B cell (primary cell): ENCODE measurements around the gene LRP11. TPM values are rescaled to one million over a fixed set of nuclear protein-coding genes. Genes with fewer than 3 reads are reported as not detected.

Experiments used
- ATAC-seq: fragments of 200-7000 bp; cut with Tn5 transposase; one replicate; pipeline ENCODE4 v1.10.0; 2021; ENCODE audit warnings: low read depth, mild to moderate bottlenecking, moderate number of reproducible peaks, moderate library complexity
- CTCF ChIA-PET: fragments of 350-600 bp; sonication (Branson Sonifier 250); formaldehyde crosslinking; loops from one replicate; lab custom pipeline; 2021; ENCODE audit warnings: antibody characterized with exemption, inconsistent platforms; lab: Charles Lee
- POLR2A ChIA-PET: fragments of 350-600 bp; sonication (Branson Sonifier 250); formaldehyde crosslinking; loops from one replicate; lab custom pipeline; 2021; ENCODE audit warnings: antibody characterized with exemption; lab: Charles Lee
- DNase-seq: peaks from one replicate; pipeline ENCODE4 v3.0.0; 2013
- H2AFZ ChIP-seq: 2 replicates; pipeline ENCODE4 v1.6.1; 2012; ENCODE audit warnings: mild to moderate bottlenecking, low read depth, low read length; ENCODE audit not compliant: insufficient read depth, poor library complexity, severe bottlenecking
- H3K27ac ChIP-seq, 2 donors: 1 replicate in 1 of 2; 2 replicates in 1 of 2; pipeline ENCODE4 v1.5.1; 2012 to 2013; ENCODE audit warnings: low read length in 2 of 2, mild to moderate bottlenecking in 2 of 2, moderate library complexity in 1 of 2
- H3K27me3 ChIP-seq, 4 experiments: fragments of 200-600 bp in 1 of 4; sonication (generic) in 1 of 4; replicated peaks in 1 of 4; 1 replicate in 2 of 4; 2 replicates in 2 of 4; pipeline versions ENCODE4 v1.6.1 to v1.7.0; 2013 to 2016; ENCODE audit warnings: low read length in 3 of 4, mild to moderate bottlenecking in 2 of 4, mixed read lengths in 1 of 4, moderate library complexity in 1 of 4; ENCODE audit not compliant: insufficient read depth in 4 of 4, control insufficient read depth in 3 of 4; ENCODE audit errors: control extremely low read depth in 1 of 4
- H3K36me3 ChIP-seq, 2 experiments: replicated peaks in 1 of 2; 1 replicate in 1 of 2; 2 replicates in 1 of 2; pipeline versions ENCODE4 v1.6.1 to v1.7.1; 2013; ENCODE audit warnings: low read length in 1 of 2; ENCODE audit not compliant: insufficient read depth in 2 of 2, control insufficient read depth in 1 of 2; ENCODE audit errors: control extremely low read depth in 1 of 2, extremely low read depth in 1 of 2
- H3K4me1 ChIP-seq, 2 donors: fragments of 200-600 bp in 1 of 2; sonication (generic) in 1 of 2; 1 replicate in 1 of 2; 2 replicates in 1 of 2; pipeline versions ENCODE4 v1.5.1 to v1.6.1; 2013 to 2017; ENCODE audit warnings: low read length in 2 of 2; ENCODE audit not compliant: control insufficient read depth in 2 of 2, insufficient read depth in 2 of 2
- H3K4me2 ChIP-seq: replicated peaks from 2 replicates; pipeline ENCODE3; 2012; ENCODE audit warnings: mild to moderate bottlenecking, low read depth, low read length; ENCODE audit not compliant: poor library complexity, severe bottlenecking
- H3K4me3 ChIP-seq, 5 experiments: fragments of 200-600 bp in 1 of 5; sonication (generic) in 1 of 5; 1 replicate in 3 of 5; 2 replicates in 2 of 5; pipeline versions ENCODE4 v1.5.1 to v1.7.0; 2011 to 2016; ENCODE audit warnings: low read length in 4 of 5, mild to moderate bottlenecking in 4 of 5, low read depth in 2 of 5, control low read depth in 1 of 5, moderate library complexity in 1 of 5; ENCODE audit not compliant: insufficient read depth in 1 of 5; ENCODE audit errors: control extremely low read depth in 1 of 5, extremely low read depth in 1 of 5
- H3K79me2 ChIP-seq: fragments of 200-600 bp; sonication (generic); one replicate; pipeline ENCODE4 v1.6.0; 2016; ENCODE audit warnings: low read length; ENCODE audit not compliant: control insufficient read depth, insufficient read depth
- H3K9ac ChIP-seq: fragments of 200-600 bp; sonication (generic); 2 replicates; pipeline ENCODE4 v1.6.1; 2017; ENCODE audit warnings: mild to moderate bottlenecking, low read length, moderate library complexity
- H3K9me3 ChIP-seq, 3 donors: one replicate each; pipeline versions ENCODE4 v1.6.1 to v1.7.1; 2013; ENCODE audit warnings: low read length in 2 of 3; ENCODE audit not compliant: control insufficient read depth in 2 of 3, insufficient read depth in 1 of 3; ENCODE audit errors: control extremely low read depth in 1 of 3
- H4K20me1 ChIP-seq: 2 replicates; pipeline ENCODE4 v1.6.0; 2012; ENCODE audit warnings: mild to moderate bottlenecking, low read length; ENCODE audit not compliant: insufficient read depth, control insufficient read depth, poor library complexity, severe bottlenecking
- H3K27ac Mint-ChIP-seq: one replicate; pipeline ENCODE4 v1.8.0; 2021; ENCODE audit warnings: mixed read lengths
- H3K27me3 Mint-ChIP-seq: one replicate; pipeline ENCODE4 v1.8.0; 2021; ENCODE audit warnings: mixed read lengths
- H3K4me1 Mint-ChIP-seq: one replicate; pipeline ENCODE4 v1.8.0; 2021; ENCODE audit warnings: mixed read lengths
- H3K4me3 Mint-ChIP-seq: one replicate; pipeline ENCODE4 v1.8.0; 2021; ENCODE audit warnings: mixed read lengths
- H3K9me3 Mint-ChIP-seq: one replicate; pipeline ENCODE4 v1.8.0; 2022; ENCODE audit warnings: mixed read lengths; ENCODE audit not compliant: insufficient read depth
- CTCF ChIP-seq: fragments of 200-600 bp; IDR thresholded peaks from one replicate; pipeline ENCODE4 v1.8.0; 2022; ENCODE audit warnings: antibody characterized with exemption, mild to moderate bottlenecking
- EZH2 ChIP-seq: IDR thresholded peaks from 2 replicates; pipeline ENCODE4 v1.6.1; 2012; ENCODE audit warnings: borderline replicate concordance, low read depth, mild to moderate bottlenecking, moderate library complexity, low read length; ENCODE audit not compliant: insufficient read depth, poor library complexity, severe bottlenecking
- WGBS: methylation state at CpG from one replicate; pipeline ENCODE4 v1.1.5; 2013; ENCODE audit warnings: missing lambda C conversion rate; ENCODE audit not compliant: insufficient coverage; 5-methylcytosine and 5-hydroxymethylcytosine counted together
- intact Hi-C: fragments of 100-400 bp; cut with micrococcal nuclease; formaldehyde crosslinking; loops from one replicate; pipeline ENCODE4 v1.10.0; 2022
- polyA plus RNA-seq: library from polyadenylated mRNA; depleted of rRNA; stranded (reverse); fragments of >200 nt; gene quantifications from 2 replicates; pipeline ENCODE4 v1.2.3, GENCODE V29; 2012
- total RNA-seq, 2 donors: library from RNA; stranded (reverse); fragments of 120-200 nt in 1 of 2; gene quantifications; 1 replicate in 1 of 2; 2 replicates in 1 of 2; pipeline versions ENCODE4 v1.2.3 to v1.2.4, GENCODE V29; 2013 to 2022

Gene LRP11
- total and polyA plus RNA-seq, 2 donors (not counting 1 experiment from before 2014, with no cell fraction given) = 0.34 to 1.2 TPM

- H3K27me3 ChIP-seq = peaks cover 0 to 4% (median 0%) of the 10 kb centered on the region in 4 experiments
- intact Hi-C loops = no loop called here
- no peak overlapping the region for H3K4me2 ChIP-seq
- no peak overlapping the region for H3K4me3 Mint-ChIP-seq
- H3K4me3 ChIP-seq = no peak overlapping the region
- H3K79me2 ChIP-seq = no peaks in the 10 kb centered on the region
- H3K4me1 ChIP-seq = no peaks in the 10 kb centered on the region
- POLR2A ChIA-PET = no interaction called here
- ATAC-seq (no peak), DNase-seq (no peak)
- 100% methylated on average over 2 of the region's 3 CpGs for WGBS
- no peaks in the 10 kb centered on the region for H3K9me3 ChIP-seq
- no peak overlapping the region for H3K27ac ChIP-seq
- no peaks in the 10 kb centered on the region for H4K20me1 ChIP-seq
- no peak overlapping the region for H2AFZ ChIP-seq
- CTCF ChIA-PET = no interaction called here
- TF ChIP-seq CTCF (no peak), EZH2 (no peak)
- H3K9ac ChIP-seq = no peak overlapping the region
- H3K27ac Mint-ChIP-seq = no peak overlapping the region
- H3K9me3 Mint-ChIP-seq = no peaks in the 10 kb centered on the region
- H3K27me3 Mint-ChIP-seq = peaks cover 60% of the 10 kb centered on the region
- H3K4me1 Mint-ChIP-seq = no peaks in the 10 kb centered on the region
- no peaks in the 10 kb centered on the region for H3K36me3 ChIP-seq
Observed at GRCh38 chr6:149885888-149886287, 21.7 kb upstream of the LRP11 start.

GRCh38 chr6:149884617-149885016, 20.5 kb upstream of the LRP11 start:
- no peak overlapping the region for H2AFZ ChIP-seq
- H3K27me3 Mint-ChIP-seq = peaks cover 64% of the 10 kb centered on the region
- H3K27ac ChIP-seq = no peak overlapping the region
- H4K20me1 ChIP-seq = no peaks in the 10 kb centered on the region
- H3K4me1 Mint-ChIP-seq = no peaks in the 10 kb centered on the region
- intact Hi-C loops = no loop called here
- TF ChIP-seq CTCF (no peak), EZH2 (no peak)
- DNase-seq (no peak), ATAC-seq (no peak)
- WGBS = 79% methylated on average over 4 of the region's 7 CpGs
- peaks cover 0 to 9% (median 0%) of the 10 kb centered on the region in 4 experiments for H3K27me3 ChIP-seq
- H3K79me2 ChIP-seq = no peaks in the 10 kb centered on the region
- H3K4me3 Mint-ChIP-seq = no peak overlapping the region
- H3K4me1 ChIP-seq = no peaks in the 10 kb centered on the region
- H3K27ac Mint-ChIP-seq = no peak overlapping the region
- H3K36me3 ChIP-seq = no peaks in the 10 kb centered on the region
- no peak overlapping the region for H3K4me3 ChIP-seq
- H3K9me3 Mint-ChIP-seq = no peaks in the 10 kb centered on the region
- no peaks in the 10 kb centered on the region for H3K9me3 ChIP-seq
- CTCF ChIA-PET = no interaction called here
- no peak overlapping the region for H3K9ac ChIP-seq
- H3K4me2 ChIP-seq = no peak overlapping the region
- POLR2A ChIA-PET = no interaction called here
